HuH-7.5 (cell line): ENCODE results near the gene EPM2AIP1.
"Not testable (repeated sequence)": the region's sequence is repeated elsewhere in the genome, so short reads cannot be mapped to it uniquely, and the experiment has no call there.

Source experiments
- DNase-seq: peaks from one replicate; pipeline ENCODE4 v3.0.0; 2011; ENCODE audit warnings: low spot score

EPM2AIP1 gene

DNA sequence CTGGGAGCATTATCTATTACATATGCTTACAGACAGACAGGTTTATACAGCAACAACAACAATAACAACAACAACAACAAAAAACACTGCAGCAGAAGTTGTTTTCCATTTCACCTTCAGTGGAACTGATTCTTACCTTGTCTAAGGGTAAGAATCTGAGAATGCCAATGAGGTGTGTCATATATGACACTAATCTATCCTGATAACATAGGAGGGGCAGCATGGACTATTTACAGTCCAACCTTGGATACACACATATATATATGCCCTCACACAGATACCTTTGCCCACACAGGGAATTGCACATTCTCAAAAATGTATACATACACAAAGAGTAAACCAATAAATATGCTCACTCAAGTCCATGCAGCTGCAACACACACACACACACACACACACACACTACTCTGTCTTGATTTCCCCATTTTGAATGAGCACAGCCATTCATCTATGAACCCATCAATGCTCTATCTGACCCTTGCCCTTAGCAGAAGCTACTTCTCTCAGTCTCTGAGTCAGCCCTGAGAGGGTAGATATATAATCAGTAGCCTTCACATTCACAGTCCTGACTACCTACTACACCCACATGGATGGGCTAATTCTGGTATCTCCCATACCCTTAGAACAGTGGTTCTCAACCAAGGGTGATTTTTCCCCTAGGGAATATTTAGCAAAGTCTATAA is 38.3 kb downstream of the EPM2AIP1 start:
- no peak for DNase-seq

DNA sequence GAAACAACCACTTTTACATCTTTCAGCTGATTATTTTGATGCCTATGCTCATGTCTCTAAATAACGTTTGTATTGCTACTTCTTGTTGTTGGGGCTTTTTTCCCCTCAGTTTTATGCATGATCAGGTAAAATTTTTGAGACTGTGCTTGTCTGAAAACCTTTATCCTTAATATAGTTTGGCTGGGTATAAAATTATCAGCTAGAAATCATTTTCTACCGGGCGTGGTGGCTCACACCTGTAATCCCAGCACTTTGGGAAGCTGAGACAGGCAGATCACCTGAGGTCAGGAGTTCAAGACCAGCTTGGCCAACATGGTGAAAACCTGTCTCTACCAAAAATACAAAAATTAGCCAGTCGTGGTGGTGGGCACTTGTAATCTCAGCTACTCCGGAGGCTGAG is 45.1 kb downstream of the EPM2AIP1 start:
- DNase-seq = not testable (repeated sequence)

DNA sequence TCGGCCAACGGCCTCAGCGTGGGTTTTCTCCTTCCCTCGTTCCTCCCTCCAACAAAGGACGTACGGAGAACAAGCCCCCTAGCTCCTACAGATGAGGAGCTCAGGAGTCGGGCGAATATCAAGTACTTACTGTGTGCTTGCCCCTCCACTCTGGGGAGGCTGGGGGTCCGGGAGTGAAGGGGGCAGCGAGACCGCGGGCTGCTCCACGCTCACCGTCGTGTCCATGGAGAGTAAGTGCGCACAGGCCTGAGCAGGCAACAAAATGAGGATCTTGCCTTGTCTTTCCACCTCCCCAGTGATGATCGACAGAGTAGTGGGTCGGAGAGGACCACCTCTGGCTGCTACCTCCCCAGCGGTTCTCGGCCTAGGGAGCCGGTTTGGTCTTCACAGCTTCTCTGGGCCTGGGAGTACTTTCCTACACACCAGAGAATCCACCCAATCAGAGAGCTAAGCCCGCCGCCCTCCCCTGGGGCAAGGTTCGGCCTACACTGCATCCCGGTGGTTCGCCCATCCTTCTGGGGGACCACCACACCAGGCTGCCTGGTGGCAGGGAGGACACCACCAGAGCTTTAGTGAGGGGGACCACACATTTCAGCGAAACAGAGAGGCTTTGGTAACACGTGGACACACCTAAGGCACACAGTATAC is 47.5 kb downstream of the EPM2AIP1 start:
- DNase-seq = no peak

DNA sequence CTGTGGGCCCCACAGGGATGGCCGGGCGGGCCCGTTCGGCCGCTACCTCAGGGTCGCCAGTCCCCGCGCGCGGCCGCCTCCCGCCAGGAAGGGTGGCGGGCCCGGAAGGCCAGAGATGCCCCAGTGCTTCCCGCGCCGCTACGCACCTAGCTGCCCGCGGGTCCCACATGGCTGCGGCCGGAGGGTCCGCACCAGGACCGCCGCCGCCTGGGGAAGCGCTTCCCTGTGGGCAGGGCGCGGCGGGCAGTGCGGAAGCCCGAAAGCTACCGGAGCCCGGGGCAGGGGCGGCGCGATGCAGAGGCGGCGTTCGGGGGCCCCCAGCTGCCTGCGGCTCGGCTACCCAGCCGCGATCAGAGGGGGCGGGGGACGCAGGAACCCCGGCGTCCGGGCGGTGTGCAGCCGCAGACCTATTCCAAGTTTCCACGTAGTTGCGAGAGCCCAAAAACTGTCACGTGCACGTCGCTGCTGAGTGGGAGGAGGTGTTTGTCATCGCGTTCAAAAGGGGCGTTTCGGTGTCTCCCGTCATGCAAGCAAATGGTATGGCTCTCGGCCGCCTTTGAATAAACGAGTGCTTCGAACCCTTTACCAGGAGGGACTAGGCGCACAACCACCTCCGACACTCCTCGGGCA is 48.2 kb downstream of the EPM2AIP1 start, which contains the start of gene TRANK1:
Gene TRANK1, minus strand, starts transcription at position 414 of the 630 bp plus-strand sequence. Its CDS starts 245 bp downstream, at position 169.
- peak; percentile 47 for DNase-seq

DNA sequence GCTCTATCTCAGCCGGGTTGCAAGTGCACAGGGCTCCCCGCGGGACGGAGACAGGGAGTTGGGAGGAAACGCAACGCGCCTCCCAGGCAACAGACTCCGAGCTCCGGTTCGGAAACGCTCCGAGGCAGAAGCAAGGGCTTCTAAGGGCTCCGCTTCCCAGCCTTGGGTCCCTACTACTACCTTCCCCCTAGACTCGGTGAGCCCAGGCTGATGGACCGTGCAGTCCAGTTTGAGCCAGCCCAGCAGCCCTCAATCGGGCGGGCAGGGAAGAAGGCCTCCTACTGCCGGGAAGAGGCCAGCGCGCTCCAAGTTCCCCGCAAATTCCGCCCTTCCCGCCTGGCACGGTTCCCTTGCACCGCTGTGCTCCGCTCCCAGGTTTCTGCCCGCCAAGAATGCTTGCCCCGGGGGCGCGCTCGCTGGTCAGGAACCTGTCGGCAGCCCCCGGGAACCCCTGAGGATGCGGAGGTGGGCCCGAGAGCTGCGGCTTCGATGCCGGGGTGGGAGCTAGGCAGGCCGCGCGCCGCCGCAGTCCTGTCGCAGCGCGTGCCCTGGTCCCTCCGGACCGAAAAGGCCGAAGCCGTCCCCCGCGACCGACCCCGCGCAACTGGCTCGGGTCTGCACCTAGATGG is 48.8 kb downstream of the EPM2AIP1 start:
- DNase-seq = peak; percentile 71

DNA sequence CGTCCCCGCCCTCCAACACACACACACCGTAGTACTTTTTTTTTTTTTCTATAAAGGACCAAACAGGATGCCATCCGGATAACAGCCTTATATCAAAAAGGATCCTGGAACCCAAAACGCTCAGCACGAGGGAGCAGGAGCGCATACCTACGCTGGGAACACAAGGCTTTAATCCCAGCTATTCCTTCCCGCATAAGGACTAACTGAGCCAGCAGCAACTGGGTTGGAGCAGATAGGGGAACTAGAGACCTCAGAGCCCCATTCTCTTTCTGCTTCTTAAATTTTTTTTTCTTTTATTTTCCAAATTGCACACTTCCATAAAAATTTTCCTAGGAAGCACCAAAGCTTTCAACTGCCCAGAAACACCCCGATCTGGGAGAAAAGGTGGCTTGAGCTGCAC is 49.3 kb downstream of the EPM2AIP1 start:
- DNase-seq = no peak

DNA sequence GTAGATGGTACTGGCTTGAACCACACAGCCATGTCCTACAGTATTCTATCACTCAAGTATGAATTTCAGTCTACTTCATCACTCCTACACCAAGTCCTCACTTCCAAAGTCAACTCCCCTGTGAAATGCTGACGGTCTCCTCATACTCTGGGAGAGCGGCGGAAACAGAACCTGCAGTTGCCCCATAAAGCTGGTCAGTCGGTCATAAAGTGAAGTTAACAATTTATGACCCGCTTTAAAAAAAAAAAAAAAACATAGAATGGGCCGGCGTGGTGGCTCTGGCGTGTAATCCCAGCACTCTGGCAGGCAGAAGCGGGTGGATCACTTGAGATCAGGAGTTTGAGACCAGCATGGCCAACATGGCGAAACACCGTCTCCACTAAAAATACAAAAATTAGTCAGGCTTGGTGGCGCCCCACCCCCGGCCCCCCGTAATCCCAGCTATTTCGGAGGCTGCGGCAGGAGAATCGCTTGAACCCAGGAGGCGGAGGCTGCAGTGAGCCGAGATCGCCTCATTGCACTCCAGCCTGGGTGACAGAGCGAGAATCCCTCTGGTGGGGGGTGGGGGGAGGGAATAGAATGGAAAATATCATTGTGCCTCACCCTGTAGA is 50.2 kb downstream of the EPM2AIP1 start:
- DNase-seq = no peak

DNA sequence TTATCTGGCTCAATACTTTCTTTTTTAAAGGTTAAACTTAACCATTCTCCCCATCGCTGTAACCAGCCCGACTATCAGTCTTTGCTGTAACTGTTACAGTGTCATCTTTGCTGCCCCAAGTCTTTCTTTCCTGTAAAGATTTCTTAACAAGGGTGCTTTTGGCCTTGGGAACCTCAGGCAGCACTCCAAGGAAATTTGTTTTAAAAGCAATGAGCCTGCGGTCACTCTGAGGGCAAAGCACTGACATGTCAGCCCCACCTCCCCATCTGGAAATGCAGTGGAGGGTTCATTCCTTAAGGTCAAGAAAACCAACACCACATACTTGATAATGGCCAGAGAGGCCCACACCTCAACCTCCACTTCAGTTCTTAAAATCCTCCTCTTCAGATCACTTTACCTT is 51.3 kb downstream of the EPM2AIP1 start:
- DNase-seq = no peak

DNA sequence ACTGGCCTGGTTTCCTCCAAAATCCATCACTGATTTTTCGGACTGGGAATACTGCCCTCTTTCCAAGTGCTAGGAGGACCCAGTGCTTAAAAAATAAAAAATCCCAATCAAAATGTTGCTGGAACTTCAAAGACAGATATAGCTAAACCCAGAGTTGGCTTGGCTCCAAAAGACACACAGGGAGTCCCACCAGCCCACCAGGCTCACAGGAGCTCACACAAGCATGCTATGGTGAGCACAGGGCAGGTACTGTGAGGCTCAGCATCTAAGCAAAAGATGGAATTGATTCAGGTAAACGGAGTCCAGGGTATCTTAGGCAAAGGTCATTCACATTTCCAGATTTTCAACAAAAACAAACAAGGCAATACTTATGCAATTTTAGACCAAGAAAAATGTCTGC is 51.8 kb downstream of the EPM2AIP1 start:
- no peak for DNase-seq

DNA sequence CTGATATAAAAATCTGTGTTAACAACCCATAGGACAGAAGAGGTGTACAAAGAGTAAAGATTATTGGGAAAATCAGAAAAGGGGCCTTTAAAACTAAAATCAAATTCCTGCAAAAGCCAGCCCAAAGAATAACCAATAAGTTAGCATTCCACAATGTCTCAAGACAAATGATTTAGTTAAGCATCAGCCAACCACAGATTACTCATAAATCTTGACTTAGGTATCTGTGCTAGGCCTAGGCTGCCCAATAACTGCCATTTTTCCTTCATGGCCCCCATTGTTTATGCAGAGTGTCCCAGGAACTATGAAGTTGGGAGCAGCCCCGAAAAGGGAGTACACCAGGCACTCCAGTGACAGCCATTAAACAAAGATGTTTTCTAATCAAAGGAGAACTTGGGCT is 55.4 kb downstream of the EPM2AIP1 start:
- DNase-seq = no peak
